HG03442 (cell line): ENCODE data around the gene PRPF6.
"Not testable (repeated sequence)": the region's sequence is repeated elsewhere in the genome, so short reads cannot be mapped to it uniquely, and the experiment has no call there.

ENCODE experiments used
- ATAC-seq: cut with Tn5 transposase; IDR thresholded peaks from one replicate; pipeline ENCODE4 v1.9.1; 2021; ENCODE audit warnings: mild to moderate bottlenecking, moderate library complexity; ENCODE audit not compliant: unreplicated experiment

Gene PRPF6

GRCh38 chr20:63972312-63973159 is 8.4 kb upstream of the PRPF6 start:
- no peak for ATAC-seq

DNA sequence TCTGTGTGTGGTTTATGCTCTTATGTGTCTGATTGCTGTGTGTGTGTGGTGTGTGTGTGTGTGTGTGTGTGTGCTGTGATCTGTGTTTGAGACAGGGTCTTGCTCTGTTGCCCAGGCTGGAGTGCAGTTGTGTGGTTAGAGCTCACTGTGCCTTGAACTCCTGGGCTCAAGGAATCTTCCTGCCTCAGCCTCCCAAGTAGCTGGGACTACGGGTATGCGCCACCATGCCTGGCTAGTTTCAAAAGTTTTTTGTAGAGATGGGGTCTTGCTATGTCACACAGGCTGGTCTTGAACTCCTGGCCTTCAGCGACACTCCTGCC is 7.8 kb upstream of the PRPF6 start:
- ATAC-seq = no peak

GRCh38 chr20:63973636-63974401 is 7.1 kb upstream of the PRPF6 start:
- no peak for ATAC-seq

- no peak for ATAC-seq
Measured at GRCh38 chr20:63974402-63975200, 6.3 kb upstream of the PRPF6 start.

DNA sequence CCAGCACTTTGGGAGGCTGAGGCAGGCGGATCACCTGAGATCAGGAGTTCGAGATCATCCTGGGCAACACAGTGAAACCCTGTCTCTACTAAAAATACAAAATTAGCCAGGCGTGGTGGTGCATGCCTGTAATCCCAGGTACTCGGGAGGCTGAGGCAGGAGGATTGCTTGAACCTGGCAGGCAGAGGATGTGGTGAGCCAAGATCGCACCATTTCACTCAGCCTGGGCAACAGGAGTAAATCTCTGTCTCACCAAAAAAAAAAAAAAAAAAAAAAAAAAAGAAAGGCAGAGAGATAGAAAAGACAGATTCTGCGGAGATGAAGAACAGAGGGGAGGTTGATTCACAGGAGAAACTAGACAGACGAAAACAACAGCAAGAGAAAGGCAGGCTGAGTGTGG is 4.4 kb upstream of the PRPF6 start:
- not testable (repeated sequence) for ATAC-seq

GRCh38 chr20:63976980-63977738 is 3.8 kb upstream of the PRPF6 start:
- no peak for ATAC-seq

DNA sequence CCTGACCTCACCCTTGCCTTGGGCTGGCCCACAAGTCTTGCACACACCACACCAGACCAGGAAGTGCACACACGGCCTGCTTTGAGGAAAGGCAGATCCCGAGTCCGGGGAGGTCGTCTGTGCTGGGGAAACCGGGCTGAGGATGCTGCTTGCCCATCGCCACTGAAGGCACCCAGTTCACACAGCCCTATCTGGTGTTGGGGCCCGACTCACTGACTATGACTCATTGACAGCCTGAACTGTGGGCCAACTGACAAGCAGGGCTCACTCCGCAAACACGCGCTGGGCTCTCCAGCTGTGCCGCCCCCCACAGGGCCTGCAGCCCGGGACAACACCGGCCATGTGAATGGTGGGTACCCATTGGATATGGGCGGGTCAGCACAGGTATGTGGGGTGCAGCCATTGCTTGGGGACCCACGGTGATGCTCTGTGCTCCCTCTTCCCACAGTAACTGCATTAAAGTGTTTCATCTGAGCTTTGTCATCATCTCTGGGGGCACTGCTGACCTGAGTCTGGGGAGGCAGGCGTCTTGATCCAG is 3.1 kb upstream of the PRPF6 start:
- ATAC-seq = no peak

DNA sequence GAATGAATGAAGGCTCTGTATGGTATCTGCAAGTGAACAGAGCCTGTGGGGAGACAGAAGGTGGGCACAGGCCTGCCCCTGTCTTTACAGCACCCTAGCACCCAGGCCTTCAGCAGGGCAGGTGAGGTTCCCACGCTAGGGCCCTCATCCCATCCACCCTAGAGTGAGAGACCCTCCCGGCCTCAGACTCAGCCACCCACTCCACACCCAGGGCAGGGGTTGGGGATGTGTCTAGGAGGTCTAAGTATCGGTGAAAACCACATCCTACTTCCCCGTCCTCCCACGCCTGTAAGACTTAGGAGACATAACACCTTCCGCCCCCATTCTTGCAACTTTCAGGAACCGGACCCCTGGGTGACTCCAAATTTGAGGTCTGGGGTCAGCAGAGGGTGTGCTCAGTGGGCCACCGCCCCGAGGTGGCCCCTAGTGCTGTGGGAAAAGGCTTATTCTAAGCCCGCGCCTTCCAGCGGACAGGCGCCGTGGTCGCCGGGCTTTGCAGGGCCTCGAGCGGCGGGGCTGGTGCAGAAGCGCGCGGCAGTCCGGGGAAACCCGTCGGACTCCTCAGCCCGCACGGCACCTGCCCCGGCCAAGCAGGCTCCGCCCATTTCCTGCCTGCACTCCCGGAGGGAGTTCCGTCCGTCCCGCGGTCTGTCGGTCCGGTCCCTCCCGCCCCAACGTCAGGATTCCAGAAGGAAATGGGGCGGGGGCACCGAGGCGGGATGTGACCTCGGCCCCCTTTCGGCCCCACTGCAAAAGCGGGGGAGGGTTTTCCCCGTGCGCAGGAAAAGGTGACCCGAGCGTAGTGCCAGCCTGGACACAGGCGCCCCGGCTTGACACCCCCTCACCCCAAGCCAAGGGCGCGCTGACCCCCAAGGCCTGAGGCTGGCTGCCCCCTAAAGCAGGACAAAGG is 2.4 kb upstream of the PRPF6 start:
- ATAC-seq = peak; percentile 26

- no peak for ATAC-seq
Measured at GRCh38 chr20:63979229-63979556, 1.7 kb upstream of the PRPF6 start.

- peak; percentile 30 for ATAC-seq
Measured at GRCh38 chr20:63979557-63980316, 1.2 kb upstream of the PRPF6 start, which contains the start of gene SAMD10. TSS of gene SAMD10 (minus strand) at chr20:63979642. CDS start at chr20:63979467, 175 bp downstream.

DNA sequence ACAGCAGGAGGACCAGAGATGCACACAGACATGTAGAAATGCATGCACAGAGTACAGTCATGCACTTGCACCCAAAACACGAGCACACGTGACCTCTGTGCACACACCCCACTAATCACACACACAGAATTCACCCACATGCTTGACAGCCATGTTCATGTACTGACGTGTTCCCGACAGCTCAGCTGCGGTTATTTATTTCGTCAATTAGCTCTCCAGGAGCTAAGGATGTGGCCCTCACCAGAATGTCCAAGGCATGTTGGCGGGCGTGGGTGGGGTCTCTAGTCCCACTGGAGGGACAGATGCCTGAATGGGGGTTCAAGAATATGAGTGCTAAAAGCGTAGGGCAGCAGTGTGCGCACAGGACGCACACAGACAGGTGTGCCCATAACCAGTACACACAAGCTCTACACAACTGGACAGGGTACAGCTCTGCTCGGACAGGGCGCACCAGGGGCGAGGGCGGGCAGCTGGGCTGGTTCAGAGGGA is 571 bp upstream of the PRPF6 start:
- ATAC-seq = peak; percentile 2

DNA sequence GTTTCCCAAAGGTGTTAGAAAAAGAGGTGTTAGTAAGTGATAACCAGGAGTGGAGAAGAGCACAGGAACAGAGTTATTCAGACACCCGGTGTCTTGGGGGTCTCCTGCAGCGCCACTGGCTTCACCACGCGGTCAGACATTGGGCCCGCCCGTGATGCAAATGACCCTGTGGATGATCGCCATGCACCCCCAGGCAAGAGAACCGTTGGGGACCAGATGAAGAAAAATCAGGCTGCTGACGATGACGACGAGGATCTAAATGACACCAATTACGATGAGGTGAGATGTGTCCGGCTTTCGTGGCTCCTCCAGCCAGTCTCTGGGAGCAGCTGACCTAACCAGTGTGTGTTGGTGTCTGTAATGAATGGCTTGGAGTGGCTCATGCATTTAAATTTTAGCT is 2.0 kb downstream of the PRPF6 start:
- ATAC-seq = no peak

DNA sequence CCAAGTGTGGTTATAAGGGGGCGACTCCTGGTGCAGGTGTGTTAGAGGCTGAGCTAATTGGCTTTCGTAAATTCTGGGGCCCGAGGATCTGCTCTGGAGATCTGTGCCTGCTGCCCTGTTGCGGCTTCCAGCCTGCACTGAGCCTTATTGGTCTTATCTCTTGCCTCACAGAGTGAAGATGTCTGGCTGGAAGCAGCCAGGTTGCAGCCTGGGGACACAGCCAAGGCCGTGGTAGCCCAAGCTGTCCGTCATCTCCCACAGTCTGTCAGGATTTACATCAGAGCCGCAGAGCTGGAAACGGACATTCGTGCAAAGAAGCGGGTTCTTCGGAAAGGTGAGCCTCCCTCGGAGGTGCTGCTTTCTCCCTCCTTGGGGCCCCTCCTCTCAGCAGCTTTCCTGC is 20.0 kb downstream of the PRPF6 start:
- no peak for ATAC-seq

GRCh38 chr20:64001607-64002011 is 20.7 kb downstream of the PRPF6 start:
- ATAC-seq = no peak

DNA sequence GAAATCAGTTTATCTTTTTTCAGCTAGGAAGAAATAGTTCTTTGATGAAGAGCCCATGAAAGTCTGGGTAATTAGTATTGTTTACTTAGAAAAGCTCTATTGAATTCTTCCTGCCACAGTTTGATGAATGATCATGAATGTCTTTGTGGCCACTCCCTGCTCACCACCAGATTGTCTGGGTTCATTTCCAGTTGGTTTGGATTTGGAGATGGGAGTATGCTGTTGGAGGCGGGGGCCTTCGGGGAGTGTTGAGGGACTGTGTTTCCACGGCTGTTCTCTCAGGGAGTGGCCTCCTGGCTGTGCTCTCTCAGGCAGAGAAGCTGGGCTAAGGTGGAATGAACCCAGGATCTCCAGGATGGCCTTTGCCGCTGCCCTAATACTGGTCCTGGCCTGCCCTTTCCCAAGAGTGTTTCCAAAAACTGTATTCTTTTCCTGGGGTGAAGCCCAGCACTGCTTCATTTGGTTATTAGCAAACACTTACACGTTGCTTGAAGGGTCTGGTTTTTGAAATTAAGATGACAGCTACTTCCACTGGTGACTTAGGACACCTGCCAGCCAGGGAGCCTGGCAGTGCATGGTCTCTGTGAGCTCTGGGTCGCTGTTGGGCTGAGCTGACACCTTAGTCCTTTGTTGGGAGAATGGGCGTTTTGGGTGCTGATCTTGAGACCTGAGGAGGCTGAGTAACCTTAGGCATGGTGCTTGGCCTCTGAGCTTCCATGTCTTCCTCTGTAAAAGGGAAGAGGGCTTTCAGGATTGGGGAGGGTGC is 23.2 kb downstream of the PRPF6 start:
- no peak for ATAC-seq

DNA sequence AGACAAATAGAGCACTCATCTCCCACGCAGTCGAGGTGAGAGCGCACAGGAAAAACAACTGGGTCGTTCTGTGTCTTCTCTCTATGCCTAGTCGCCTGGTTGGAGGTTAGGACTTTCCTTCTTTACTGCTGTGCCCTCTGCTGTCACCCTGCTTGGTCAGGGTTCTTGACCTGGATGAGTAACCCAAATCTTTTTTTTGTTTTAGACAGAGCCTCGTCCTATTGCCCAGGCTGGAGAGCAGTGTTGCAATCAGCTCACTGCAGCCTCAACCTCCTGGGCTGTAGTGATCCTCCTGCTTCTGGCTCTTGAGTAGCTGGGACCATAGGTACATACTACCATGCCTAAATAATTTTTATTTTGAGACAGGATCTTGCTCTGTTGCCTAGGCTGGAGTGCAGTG is 24.5 kb downstream of the PRPF6 start:
- no peak for ATAC-seq

DNA sequence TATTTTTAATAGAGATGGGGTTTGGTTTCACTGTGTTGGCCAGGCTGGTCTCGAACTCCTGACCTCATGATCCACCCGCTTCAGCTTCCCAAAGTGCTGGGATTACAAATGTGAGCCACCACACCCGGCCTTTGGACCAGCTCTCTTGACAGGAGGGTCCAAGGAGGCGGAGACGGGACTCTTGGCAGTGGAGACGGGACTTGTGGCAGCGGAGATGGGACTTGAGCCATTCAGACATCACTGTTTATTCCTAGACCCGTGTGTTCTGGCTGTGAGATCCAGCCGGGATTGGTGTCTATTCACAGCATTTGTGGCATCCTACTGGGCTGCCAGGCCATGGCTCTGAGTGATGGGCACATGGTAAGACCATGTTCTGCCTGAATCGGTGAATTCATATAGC is 25.6 kb downstream of the PRPF6 start:
- no peak for ATAC-seq

GRCh38 chr20:64006902-64007301 is 26.0 kb downstream of the PRPF6 start:
- no peak for ATAC-seq
